Lung microvascular endothelial cell (primary cell): ENCODE measurements around the gene KRTAP19-6. TPM values are rescaled to one million over a fixed set of nuclear protein-coding genes. Genes with fewer than 3 reads are reported as not detected.
"Not testable (repeated sequence)": the region's sequence is repeated elsewhere in the genome, so short reads cannot be mapped to it uniquely, and the experiment has no call there.

ENCODE experiments used
- DNase-seq, 2 donors: peaks; one replicate each; pipeline versions ENCODE4 v3.0.0 to v3.0.0-alpha.2; 2010; ENCODE audit warnings: low read depth in 2 of 2
- total RNA-seq: library from RNA; depleted of rRNA; stranded (reverse); fragments of >200 nt; gene quantifications from 2 replicates; pipeline ENCODE4 v1.2.1, GENCODE V29; 2014

The KRTAP19-6 gene
- total RNA-seq, result not detected in 2 replicates

- DNase-seq, result no peak
Measured at GRCh38 chr21:30541764-30542163, at the start of gene KRTAP19-6. TSS of gene KRTAP19-6 (minus strand) at chr21:30541864. CDS start at chr21:30541833, 31 bp downstream.

GRCh38 chr21:30590297-30590696 is 48.6 kb upstream of the KRTAP19-6 start, which contains the start of gene KRTAP22-2:
TSS of gene KRTAP22-2 (minus strand) at chr21:30590397.
- no peak for DNase-seq

- DNase-seq, result no peak
Measured at GRCh38 chr21:30582870-30583269, 41.2 kb upstream of the KRTAP19-6 start.

GRCh38 chr21:30580132-30580531 is 38.5 kb upstream of the KRTAP19-6 start:
- no peak for DNase-seq

GRCh38 chr21:30579346-30579745 is 37.7 kb upstream of the KRTAP19-6 start:
- no peak for DNase-seq

- DNase-seq, result no peak
Measured at GRCh38 chr21:30577766-30578165, 36.1 kb upstream of the KRTAP19-6 start.

- DNase-seq, result no peak
Measured at GRCh38 chr21:30567617-30568016, 26.0 kb upstream of the KRTAP19-6 start.

GRCh38 chr21:30563630-30564029 is 22.0 kb upstream of the KRTAP19-6 start:
- no peak for DNase-seq

GRCh38 chr21:30563072-30563471 is 21.4 kb upstream of the KRTAP19-6 start:
- DNase-seq, result no peak

- no peak for DNase-seq
Measured at GRCh38 chr21:30561957-30562356, 20.3 kb upstream of the KRTAP19-6 start.

GRCh38 chr21:30561264-30561895 is 19.7 kb upstream of the KRTAP19-6 start, which contains the start of gene KRTAP19-7:
TSS of gene KRTAP19-7 (minus strand) at chr21:30561314. CDS start at chr21:30561289, 25 bp downstream.
- DNase-seq, result no peak

GRCh38 chr21:30555095-30555494 is 13.4 kb upstream of the KRTAP19-6 start:
- DNase-seq, result no peak

- no peak for DNase-seq
Measured at GRCh38 chr21:30552782-30553181, 11.1 kb upstream of the KRTAP19-6 start.

- DNase-seq, result no peak
Measured at GRCh38 chr21:30518876-30519275, 22.8 kb downstream of the KRTAP19-6 start.

GRCh38 chr21:30515681-30516080 is 26.0 kb downstream of the KRTAP19-6 start:
- DNase-seq, result no peak

GRCh38 chr21:30505621-30506205 is 36.0 kb downstream of the KRTAP19-6 start:
- DNase-seq, result not testable (repeated sequence)

- DNase-seq, result no peak
Measured at GRCh38 chr21:30502041-30502440, 39.6 kb downstream of the KRTAP19-6 start, which contains the start of gene KRTAP19-5. TSS of gene KRTAP19-5 (minus strand) at chr21:30502141. CDS start at chr21:30502090, 51 bp downstream.

GRCh38 chr21:30497065-30497464 is 44.6 kb downstream of the KRTAP19-6 start, which contains the start of gene KRTAP19-4:
TSS of gene KRTAP19-4 (minus strand) at chr21:30497165. CDS start at chr21:30497110, 55 bp downstream.
- DNase-seq, result no peak

- no peak for DNase-seq
Measured at GRCh38 chr21:30491963-30492428, 49.7 kb downstream of the KRTAP19-6 start, which contains the start of gene KRTAP19-3. TSS of gene KRTAP19-3 (minus strand) at chr21:30492013. CDS start at chr21:30491957, 56 bp downstream.
